Fibroblast of mammary gland (primary cell): ENCODE measurements around the gene DYNLT2.

Experiments used
- DNase-seq: peaks from one replicate; pipeline ENCODE4 v3.0.0-alpha.2; 2010; ENCODE audit warnings: low read depth
- H3K4me3 ChIP-seq: 2 replicates; pipeline ENCODE4 v1.5.1; 2011; ENCODE audit warnings: low read depth, mild to moderate bottlenecking, low read length, moderate library complexity; ENCODE audit not compliant: control insufficient read depth
- CTCF ChIP-seq: conservative IDR thresholded peaks from 2 replicates; pipeline ENCODE4 v1.5.1; 2011; ENCODE audit warnings: low read depth, low read length, inconsistent platforms; ENCODE audit not compliant: control insufficient read depth, insufficient read depth

DYNLT2 gene

GRCh38 chr6:169788809-169789145 lies 37.4 kb upstream of the DYNLT2 start:
- H3K4me3 ChIP-seq = no peak overlapping the region
- DNase-seq = no peak
- TF ChIP-seq CTCF = no peak

DNA sequence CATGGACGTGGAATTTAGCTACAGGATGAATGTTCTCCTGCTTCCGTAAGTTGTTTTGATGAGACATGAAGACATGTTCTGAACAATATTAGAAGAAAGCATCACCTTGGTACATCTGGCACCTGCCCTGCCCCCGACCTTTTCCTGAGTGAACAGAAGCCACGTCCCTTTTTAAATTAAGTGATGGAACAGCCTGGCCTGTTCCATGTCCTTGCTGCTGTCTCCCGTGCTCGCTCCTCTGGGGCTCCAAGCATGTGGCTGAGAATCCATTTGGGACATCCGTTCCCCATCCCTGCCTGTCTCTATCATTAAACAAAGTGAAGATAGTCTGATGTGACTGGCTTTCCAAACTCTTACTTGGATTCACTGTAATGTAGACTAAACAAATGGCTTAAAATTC lies 36.4 kb upstream of the DYNLT2 start:
- no peak overlapping the region for H3K4me3 ChIP-seq
- TF ChIP-seq CTCF = no peak
- DNase-seq = no peak

DNA sequence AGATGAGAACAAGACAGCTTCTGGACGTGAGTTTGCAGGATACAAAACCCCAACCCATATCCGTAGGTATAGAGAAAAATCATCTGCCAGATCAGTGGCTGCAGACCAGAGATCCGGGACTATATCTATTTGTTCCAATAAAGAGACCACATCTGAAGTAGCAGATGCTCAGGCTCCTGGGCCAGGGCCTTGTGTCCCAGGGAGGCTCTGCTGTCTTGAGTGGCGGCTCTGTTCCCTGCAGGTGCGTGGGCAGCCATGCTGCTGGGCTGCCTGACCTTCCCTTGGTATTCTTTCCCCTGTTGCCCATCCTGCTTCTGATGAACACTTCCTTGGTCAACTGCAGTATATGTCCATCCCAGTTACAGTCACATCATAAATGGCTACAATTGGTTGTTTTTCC lies 35.0 kb upstream of the DYNLT2 start:
- H3K4me3 ChIP-seq = no peak overlapping the region
- no peak for TF ChIP-seq CTCF
- DNase-seq = no peak

DNA sequence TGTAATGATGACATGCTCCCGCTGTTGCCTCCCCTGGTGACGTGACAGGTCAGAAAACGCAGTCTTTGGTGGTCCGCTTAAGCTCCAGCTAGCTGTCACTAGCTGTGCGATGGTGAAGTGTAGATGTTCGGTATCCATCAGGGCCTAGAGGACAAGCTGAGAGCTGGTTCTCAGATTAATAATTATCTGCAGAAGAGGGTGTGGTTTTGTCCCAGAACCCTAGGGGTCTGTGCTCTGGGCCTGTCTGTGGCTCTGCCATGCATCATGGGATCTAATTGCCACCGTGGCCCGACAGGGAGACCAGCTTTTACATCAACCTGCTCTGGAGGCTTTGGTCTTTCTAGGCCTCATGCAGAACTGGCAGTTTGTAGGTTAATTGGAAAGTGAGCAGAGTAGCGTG lies 34.2 kb upstream of the DYNLT2 start:
- no peak for DNase-seq
- TF ChIP-seq CTCF = no peak
- H3K4me3 ChIP-seq = no peak overlapping the region

- no peak for TF ChIP-seq CTCF
- H3K4me3 ChIP-seq = no peak overlapping the region
- DNase-seq = no peak
Observed at GRCh38 chr6:169784821-169785340, 33.5 kb upstream of the DYNLT2 start.

DNA sequence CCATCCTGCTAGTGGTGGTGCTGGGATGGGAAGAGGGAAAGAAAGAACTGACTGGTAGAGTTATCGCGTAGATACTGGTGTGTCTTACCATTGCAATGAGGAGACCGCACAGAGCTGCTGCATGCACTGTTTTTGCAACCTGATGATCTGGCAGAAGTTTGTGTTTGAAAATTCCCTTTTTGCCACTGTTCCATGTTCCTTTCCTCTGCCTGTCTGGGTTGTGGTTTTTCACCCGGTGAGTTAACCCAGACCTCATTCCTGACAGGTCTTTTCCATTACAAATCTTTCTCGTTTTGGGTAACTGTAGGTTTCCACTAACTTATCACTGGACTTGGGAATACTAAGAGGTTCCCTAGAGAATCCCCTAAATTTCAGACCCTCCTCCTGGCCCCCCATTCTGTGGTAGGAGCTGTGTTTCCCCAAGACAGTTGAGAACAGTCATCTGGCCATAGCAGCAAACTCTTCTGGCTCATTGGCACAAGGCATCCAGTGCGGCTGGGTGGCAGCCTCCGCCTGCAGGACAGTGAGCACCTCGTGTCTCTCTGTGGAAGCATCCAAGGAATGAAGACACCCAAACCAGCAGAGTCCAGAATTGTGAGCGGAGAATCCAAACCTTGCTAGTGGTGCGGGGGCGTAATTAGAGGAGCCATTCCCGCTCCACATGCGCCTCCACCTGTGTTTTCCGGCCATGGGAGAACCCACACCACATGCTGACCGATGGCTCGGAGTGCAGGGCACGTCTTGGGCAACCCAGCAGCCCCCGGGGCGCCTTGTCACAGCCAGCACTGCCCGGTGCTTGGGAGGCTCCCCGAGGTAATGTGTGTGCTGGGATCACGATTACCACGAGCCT lies 32.8 kb upstream of the DYNLT2 start:
- no peak for TF ChIP-seq CTCF
- no peak overlapping the region for H3K4me3 ChIP-seq
- no peak for DNase-seq

DNA sequence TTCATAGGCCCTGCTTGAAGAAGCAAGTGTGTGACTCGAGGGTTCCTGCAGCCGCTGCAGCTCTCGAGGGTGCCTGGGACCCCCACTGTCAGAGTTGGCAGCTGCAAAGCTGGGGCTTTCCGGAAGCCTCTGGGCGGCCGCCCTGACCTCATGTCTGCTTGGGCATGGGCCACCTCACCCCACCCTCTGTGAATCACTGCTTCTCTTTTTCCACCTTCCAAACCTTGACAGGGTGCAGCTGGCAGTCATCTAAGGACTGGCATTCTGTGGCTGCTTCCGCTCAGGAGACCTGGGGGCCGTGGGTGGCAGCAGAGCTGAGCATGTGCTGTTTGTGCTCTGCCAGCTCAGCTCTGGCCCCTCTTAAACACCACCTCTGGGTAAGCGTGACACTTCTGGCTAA lies 32.0 kb upstream of the DYNLT2 start:
- no peak for TF ChIP-seq CTCF
- peak; percentile 11 for DNase-seq
- no peak overlapping the region for H3K4me3 ChIP-seq
